IPS-20b (cell line): ENCODE results near the gene ARIH2.
"Not testable (repeated sequence)": the region's sequence is repeated elsewhere in the genome, so short reads cannot be mapped to it uniquely, and the experiment has no call there.

Experiments
- H3K27ac ChIP-seq: one replicate; pipeline ENCODE4 v1.5.1; 2013; ENCODE audit warnings: low read length
- H3K27me3 ChIP-seq: 2 replicates; pipeline ENCODE4 v1.6.1; 2013; ENCODE audit warnings: mild to moderate bottlenecking, low read length, inconsistent platforms; ENCODE audit not compliant: insufficient read depth
- H3K36me3 ChIP-seq: 2 replicates; pipeline ENCODE4 v1.6.1; 2013; ENCODE audit warnings: low read depth, mild to moderate bottlenecking, inconsistent platforms, low read length, moderate library complexity; ENCODE audit not compliant: insufficient read depth
- H3K4me1 ChIP-seq: 2 replicates; pipeline ENCODE4 v1.6.1; 2013; ENCODE audit warnings: mild to moderate bottlenecking, control low read depth, inconsistent platforms, low read length, moderate library complexity; ENCODE audit not compliant: insufficient read depth
- H3K4me3 ChIP-seq: 2 replicates; pipeline ENCODE4 v1.5.1; 2013; ENCODE audit warnings: mild to moderate bottlenecking, low read length, inconsistent platforms
- H3K9ac ChIP-seq: 2 replicates; pipeline ENCODE4 v1.6.1; 2013; ENCODE audit warnings: low read depth, mild to moderate bottlenecking, inconsistent platforms, low read length, moderate library complexity
- H3K9me3 ChIP-seq: 2 replicates; pipeline ENCODE4 v1.6.1; 2013; ENCODE audit warnings: mild to moderate bottlenecking, low read depth, low read length, inconsistent platforms; ENCODE audit not compliant: insufficient read depth

The ARIH2 gene

DNA sequence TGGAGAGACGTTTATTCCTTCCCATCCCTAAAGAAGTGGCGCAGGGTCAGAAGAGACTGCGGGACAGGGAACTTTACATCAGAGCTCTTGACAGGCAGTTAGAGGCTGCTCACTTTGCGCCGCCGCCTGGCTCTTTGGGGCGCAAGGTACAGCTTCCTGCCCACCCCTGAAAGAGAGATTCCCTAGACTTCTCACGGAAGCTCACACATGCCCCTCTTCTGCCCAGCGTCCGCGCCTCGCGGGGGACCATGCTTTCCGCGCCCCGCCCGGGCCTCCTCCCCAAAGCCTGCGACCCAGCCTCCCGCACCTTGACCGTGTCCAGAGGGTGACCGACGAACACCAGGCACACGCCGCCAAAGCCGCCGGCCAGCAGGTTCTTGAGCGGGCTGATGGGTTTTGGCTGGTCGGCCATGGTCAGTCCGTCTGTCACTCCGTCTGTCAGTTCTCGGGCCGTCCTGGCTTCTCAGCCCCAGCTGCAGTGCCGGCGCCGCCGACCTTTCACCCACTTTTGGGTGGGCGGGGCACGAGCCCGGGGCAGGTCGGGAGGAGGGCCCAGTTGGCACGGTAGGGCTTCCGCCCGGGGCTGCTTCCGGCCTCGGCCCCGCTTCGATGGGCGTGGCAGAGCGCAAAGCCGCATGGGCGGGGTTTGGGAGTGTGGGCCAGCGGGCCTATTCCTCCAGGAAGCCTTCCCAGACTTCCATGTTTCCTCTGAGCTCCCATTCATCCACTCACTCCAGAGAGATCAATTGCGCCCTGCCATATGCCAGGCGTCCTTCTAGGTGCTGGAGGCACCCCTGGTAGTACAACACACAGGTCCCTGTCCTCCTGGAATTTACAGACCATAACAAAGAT lies 20.0 kb upstream of the ARIH2 start, which contains the start of gene SLC25A20:
TSS of gene SLC25A20 (minus strand) at position 500 of the 852 bp plus-strand sequence. CDS start at position 412, 88 bp downstream.
- 0 out of 2 replicates have a peak, but pooled peaks cover 6% of the 10 kb centered on the region for H3K4me1 ChIP-seq
- H3K36me3 ChIP-seq, result no peaks in the 10 kb centered on the region
- peak within 1 kb of the TSS; percentile 42; the same call in 1 of the 2 replicates for H3K9ac ChIP-seq
- H3K27me3 ChIP-seq, result peaks cover 9% of the 10 kb centered on the region; the same call in 1 of the 2 replicates
- no peaks in the 10 kb centered on the region for H3K9me3 ChIP-seq
- H3K27ac ChIP-seq, result no peak within 1 kb of the TSS
- H3K4me3 ChIP-seq, result peak within 1 kb of the TSS; percentile 75

DNA sequence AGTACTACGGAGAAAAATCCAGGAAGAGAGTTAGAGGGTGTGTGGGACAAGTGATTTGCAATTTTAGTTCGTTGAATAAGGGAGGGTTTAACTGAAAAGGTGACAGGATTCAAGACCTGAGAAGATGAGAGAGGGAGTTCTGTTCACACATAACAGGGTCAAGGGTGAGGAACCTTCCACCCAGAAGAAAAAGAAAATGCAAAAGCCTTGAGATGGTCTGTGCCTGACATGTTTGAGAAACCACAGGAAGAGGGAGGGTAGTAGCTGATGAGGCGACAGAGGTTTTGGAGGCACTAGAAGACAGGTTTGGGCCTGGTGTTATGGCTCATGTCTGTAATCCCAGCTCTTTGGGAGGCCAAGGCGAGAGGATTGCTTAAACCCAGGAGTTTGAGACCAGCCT lies 19.4 kb upstream of the ARIH2 start:
- peak overlapping the region; percentile 42; the same call in 1 of the 2 replicates for H3K9ac ChIP-seq
- peak overlapping the region; percentile 75; the same call in 1 of the 2 replicates for H3K4me3 ChIP-seq
- H3K36me3 ChIP-seq, result no peaks in the 10 kb centered on the region
- 0 out of 2 replicates have a peak, but pooled peaks cover 6% of the 10 kb centered on the region for H3K4me1 ChIP-seq
- H3K27ac ChIP-seq, result no peak overlapping the region
- no peaks in the 10 kb centered on the region for H3K9me3 ChIP-seq
- peaks cover 9% of the 10 kb centered on the region; the same call in 1 of the 2 replicates for H3K27me3 ChIP-seq

DNA sequence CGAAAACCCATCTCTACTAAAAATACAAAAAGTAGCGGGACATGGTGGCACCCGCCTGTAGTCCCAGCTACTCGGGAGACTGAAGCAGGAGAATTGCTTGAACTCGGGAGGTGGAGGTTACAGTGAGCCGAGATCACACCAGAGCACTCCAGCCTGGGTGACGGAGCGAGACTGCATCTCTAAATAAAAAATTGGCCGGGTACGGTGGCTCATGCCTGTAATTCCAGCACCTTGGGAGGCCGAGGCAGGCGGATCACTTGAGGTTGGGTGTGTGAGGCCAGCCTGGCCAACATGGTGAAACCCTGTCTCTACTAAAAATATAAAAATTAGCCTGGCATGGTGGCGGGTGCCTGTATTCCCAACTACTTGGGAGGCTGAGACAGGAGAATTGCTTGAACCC lies 11.6 kb upstream of the ARIH2 start:
- H3K9ac ChIP-seq, H3K27ac ChIP-seq, H3K36me3 ChIP-seq, H3K4me3 ChIP-seq, H3K4me1 ChIP-seq, H3K27me3 ChIP-seq, H3K9me3 ChIP-seq: not testable (repeated sequence)

DNA sequence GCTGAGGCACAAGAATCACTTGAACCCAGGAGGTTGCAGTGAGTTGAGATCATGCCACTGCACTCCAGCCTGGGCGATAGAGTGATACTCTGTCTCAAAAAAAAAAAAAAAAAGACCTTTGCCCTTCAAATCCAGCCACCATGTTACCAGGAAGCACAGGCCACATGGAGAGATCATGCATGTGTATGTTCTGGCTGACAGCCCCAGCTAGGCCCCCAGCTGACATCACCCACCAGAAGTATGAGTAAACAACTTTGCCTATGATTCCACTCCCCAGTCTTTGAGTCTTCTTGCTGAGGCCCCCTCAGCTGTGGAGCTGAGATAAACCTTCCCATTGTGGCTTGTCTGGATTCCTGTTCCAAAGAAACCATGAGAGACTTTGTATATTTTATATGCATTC lies 3.3 kb upstream of the ARIH2 start:
- no peak overlapping the region for H3K27ac ChIP-seq
- no peaks in the 10 kb centered on the region for H3K27me3 ChIP-seq
- H3K9me3 ChIP-seq, result no peaks in the 10 kb centered on the region
- H3K4me1 ChIP-seq, result no peaks in the 10 kb centered on the region
- no peaks in the 10 kb centered on the region for H3K36me3 ChIP-seq
- H3K9ac ChIP-seq, result no peak overlapping the region
- H3K4me3 ChIP-seq, result no peak overlapping the region

DNA sequence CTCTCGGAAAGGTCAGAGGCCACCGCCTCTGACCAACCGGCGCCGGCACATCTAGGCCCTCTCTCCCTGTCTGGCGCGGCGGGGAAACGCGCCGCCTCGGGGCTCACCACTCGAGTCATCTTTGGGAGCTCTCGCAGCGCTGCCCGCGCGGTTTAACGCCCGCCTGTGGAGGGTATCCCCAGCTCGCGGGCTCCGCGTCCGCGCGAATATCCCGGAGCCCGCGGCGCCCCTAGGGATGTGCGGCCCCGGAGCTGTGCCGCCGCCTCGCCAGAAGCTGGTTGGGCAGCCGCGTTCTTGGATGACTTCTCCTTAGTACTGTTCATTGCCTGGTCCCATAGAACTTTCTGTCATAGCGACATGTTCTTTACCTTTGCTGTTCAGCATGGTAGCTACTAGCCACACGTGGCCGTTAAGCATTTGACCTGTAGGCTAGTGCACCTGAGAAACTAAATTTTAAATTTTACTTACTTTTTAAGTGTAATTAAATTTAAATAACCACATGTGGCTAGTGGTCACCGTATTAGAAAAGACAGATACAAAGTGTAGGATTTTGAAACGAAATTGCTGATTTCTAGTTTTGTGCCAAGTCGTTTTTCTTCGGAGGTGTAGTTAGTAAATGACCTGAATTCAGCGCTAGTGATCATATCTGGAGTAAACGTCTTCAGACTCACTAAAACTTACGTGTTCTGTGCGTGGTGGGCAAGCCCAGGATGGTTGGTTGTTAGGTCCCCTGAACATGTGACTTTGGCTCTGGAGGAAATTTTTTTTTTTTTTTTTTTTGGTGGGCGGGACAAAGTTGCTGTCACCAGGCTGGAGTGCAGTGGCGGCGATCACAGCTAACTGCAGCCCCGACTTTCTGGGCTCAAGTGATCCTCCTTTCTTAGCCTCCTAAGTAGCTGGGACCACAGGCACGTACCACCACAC lies 835 bp downstream of the ARIH2 start:
- peak overlapping the region; percentile 93 for H3K4me3 ChIP-seq
- no peaks in the 10 kb centered on the region for H3K4me1 ChIP-seq
- H3K27ac ChIP-seq, result no peak overlapping the region
- peak overlapping the region; percentile 80 for H3K9ac ChIP-seq
- no peaks in the 10 kb centered on the region for H3K9me3 ChIP-seq
- H3K27me3 ChIP-seq, result no peaks in the 10 kb centered on the region
- H3K36me3 ChIP-seq, result peaks cover 26% of the 10 kb centered on the region

DNA sequence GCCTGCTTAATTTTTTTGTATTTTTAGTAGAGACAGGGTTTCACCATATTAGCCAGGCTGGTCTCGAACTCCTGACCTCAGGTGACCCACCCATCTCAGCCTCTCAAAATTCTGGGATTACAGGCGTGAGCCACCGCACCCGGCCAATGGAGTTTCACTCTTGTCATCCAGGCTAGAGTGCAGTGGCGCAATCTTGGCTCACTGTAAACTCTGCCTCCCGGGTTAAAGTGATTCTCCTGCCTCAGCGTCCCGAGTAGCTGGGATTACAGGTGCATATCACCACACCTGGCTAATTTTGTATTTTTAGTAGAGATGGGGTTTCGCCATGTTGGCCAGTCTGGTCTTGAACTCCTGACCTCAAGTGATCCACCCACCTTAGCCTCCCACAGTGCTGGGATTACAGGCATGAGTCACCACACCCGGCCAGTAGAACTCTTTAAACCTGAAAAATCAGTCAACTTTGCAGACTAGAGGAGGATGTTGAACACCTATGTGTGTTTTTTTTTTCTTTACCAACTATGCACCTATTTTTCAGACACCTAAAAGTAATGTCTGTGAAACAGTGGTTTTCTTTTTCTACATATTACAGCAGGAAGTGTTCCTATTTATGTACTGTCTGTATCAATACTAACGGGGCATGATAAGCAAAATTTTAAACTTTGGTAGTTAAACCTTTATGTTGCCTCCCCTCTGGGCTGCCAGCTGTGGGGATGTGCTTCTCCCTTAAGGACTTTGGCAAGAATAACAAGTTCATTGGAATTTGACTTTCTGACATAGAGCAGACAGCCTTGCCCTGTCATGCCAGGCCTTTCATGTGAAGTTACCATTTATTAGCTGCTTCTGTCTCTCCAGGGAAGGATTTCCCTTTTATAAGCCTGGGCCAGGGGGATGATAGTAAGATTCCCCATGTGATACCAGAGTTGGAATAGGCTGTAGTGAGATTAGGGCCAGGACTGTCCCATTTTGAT lies 8.1 kb downstream of the ARIH2 start:
- Histone ChIP-seq H3K27ac (no peak overlapping the region), H3K4me3 (no peak overlapping the region), H3K9me3 (no peaks in the 10 kb centered on the region), H3K27me3 (no peaks in the 10 kb centered on the region), H3K4me1 (no peaks in the 10 kb centered on the region), H3K36me3 (peaks cover 76% of the 10 kb centered on the region), H3K9ac (no peak overlapping the region)

DNA sequence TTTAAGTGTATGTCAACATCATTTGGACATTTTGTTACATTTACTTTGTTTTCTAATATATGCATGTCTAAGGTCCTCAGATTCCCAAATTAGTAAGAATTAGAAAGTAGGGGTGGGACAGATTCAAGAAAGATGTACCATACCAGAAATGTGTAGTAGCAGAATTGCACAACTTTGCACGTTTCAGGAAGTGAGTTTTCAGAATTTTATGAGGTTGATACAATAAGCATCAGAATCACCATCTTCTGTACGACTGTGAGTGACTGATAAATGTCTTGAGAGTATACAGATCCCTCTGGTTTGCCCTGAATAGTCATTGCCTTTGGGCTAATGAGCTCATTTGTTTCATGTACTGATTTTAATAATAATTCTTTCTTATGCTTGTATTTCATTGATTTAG lies 9.3 kb downstream of the ARIH2 start:
- Histone ChIP-seq H3K27me3 (no peaks in the 10 kb centered on the region), H3K36me3 (peaks cover 75% of the 10 kb centered on the region), H3K4me1 (no peaks in the 10 kb centered on the region), H3K27ac (no peak overlapping the region), H3K9me3 (no peaks in the 10 kb centered on the region), H3K4me3 (no peak overlapping the region), H3K9ac (no peak overlapping the region)

DNA sequence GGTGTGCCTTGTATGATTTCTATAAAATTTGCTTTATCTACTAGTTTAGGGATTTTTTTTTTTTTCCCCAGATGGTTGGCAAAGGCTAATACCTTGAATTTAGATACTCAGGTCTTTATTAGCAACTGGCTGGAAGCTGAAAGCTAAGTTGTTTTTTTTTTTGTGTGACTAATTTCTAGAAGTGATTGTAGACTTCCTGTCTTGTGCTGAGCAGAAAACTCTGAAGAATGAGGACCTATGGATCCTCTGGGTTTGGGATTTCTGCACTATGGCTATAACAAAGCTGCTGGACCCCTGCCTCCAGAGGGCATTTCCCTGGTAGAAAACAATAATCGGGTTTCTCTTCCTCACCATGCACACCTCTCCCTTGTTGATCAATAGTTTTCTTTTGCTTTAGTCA lies 10.0 kb downstream of the ARIH2 start:
- Histone ChIP-seq H3K27me3 (no peaks in the 10 kb centered on the region), H3K27ac (no peak overlapping the region), H3K36me3 (peaks cover 76% of the 10 kb centered on the region), H3K9ac (no peak overlapping the region), H3K4me3 (no peak overlapping the region), H3K4me1 (no peaks in the 10 kb centered on the region), H3K9me3 (no peaks in the 10 kb centered on the region)

DNA sequence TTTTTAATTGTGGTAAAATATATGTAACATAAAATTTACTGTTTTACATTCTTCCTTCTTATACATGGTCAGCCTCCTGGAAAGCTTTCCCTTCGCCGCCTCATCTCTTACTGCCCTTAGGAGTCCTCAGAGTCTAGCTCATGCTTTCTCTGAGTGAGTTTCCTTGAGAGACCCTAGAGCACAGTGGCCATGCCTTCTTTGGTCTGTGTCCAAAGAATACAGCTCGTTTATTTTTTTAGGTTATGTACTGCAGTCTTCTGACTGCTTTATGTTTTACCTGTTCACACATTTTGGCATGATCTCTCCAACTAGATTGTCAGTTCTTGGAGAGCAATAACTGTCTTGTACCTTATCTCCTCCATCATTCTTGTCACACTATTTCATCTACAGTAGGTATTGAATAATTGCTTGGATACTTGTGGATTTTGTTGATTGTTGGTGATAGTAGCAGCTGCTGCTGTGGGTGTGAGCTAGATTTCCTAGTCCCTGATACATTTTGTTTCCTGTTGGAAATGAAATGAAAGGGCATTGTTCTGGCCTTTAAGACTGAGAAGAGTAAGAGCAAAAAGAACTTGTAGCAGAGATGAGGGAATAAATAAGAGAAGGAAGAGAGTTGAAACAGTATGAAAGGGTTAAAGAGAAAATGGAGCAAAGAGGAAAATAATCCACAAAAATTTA lies 10.9 kb downstream of the ARIH2 start:
- no peaks in the 10 kb centered on the region for H3K9me3 ChIP-seq
- no peaks in the 10 kb centered on the region for H3K27me3 ChIP-seq
- peaks cover 79% of the 10 kb centered on the region for H3K36me3 ChIP-seq
- H3K9ac ChIP-seq, result no peak overlapping the region
- H3K4me1 ChIP-seq, result no peaks in the 10 kb centered on the region
- no peak overlapping the region for H3K4me3 ChIP-seq
- H3K27ac ChIP-seq, result no peak overlapping the region

DNA sequence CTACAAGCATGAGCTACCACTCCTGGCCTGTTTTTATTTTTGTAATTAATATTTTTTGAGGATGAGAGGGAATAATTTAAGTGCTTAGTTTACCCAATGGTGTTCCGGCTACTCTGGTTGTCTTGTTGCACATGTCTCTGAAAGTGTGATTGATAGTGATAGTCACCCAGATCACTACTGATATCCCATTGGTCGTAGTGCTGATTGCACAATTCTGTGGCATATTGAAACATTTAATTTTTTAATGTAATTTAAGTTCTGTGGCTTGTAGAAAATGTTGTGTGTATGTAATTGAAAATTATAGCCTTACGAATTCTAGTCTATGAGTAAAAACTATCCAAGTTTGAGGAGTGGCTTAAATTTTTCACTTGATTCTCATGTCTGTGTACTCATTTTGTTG lies 11.9 kb downstream of the ARIH2 start:
- no peak overlapping the region for H3K4me3 ChIP-seq
- H3K9me3 ChIP-seq, result no peaks in the 10 kb centered on the region
- H3K9ac ChIP-seq, result no peak overlapping the region
- peaks cover 86% of the 10 kb centered on the region for H3K36me3 ChIP-seq
- no peak overlapping the region for H3K27ac ChIP-seq
- no peaks in the 10 kb centered on the region for H3K27me3 ChIP-seq
- H3K4me1 ChIP-seq, result no peaks in the 10 kb centered on the region
